SK-N-SH (cell line): ENCODE results near the gene CBLN2. TPM values are rescaled to one million over a fixed set of nuclear protein-coding genes. Genes with fewer than 3 reads are reported as not detected.

Experiments used
- CTCF ChIA-PET: fragments of 300-600, 350-600 bp; formaldehyde crosslinking; extraction: SDS; loops from one replicate; lab custom pipeline; 2021; lab: Yijun Ruan, JAX
- POLR2A ChIA-PET: fragments of 350-600 bp; sonication (Branson Sonifier 250); formaldehyde crosslinking; extraction: SDS; loops from one replicate; lab custom pipeline; 2020; ENCODE audit warnings: antibody characterized with exemption, inconsistent platforms; lab: Yijun Ruan, JAX
- DNase-seq: peaks from one replicate; pipeline ENCODE4 v3.0.0; 2012
- H2AFZ ChIP-seq: fragments of 200-600 bp; sonication (generic); 2 replicates; pipeline ENCODE4 v1.8.1; 2016; ENCODE audit warnings: antibody characterized with exemption, mild to moderate bottlenecking, low read depth
- H3F3A ChIP-seq: fragments of 200-600 bp; sonication (generic); replicated peaks from 2 replicates; pipeline ENCODE3; 2016; ENCODE audit warnings: antibody characterized with exemption, mild to moderate bottlenecking; ENCODE audit not compliant: insufficient read depth
- H3K27ac ChIP-seq, 2 experiments: fragments of 200-500 bp in 1 of 2; fragments of 200-600 bp in 1 of 2; sonication (Bioruptor generic) in 1 of 2; sonication (generic), shearing (Covaris generic) in 1 of 2; 2 replicates each; pipeline versions ENCODE4 v1.5.1 to v1.6.1; 2014 to 2016; ENCODE audit warnings: low read depth in 2 of 2, inconsistent platforms in 1 of 2, low read length in 1 of 2, mild to moderate bottlenecking in 1 of 2, mixed read lengths in 1 of 2
- H3K27me3 ChIP-seq: fragments of 200-600 bp; sonication (generic), shearing (Covaris generic); 2 replicates; pipeline ENCODE4 v1.6.1; 2016; ENCODE audit warnings: mixed run types; ENCODE audit not compliant: insufficient read depth
- H3K36me3 ChIP-seq, 2 experiments: fragments of 200-500 bp in 1 of 2; fragments of 200-600 bp in 1 of 2; sonication (Bioruptor generic) in 1 of 2; sonication (generic) in 1 of 2; replicated peaks in 1 of 2; 2 replicates each; pipeline versions ENCODE3 to v1.5.1; 2014 to 2016; ENCODE audit warnings: low read length in 1 of 2, mild to moderate bottlenecking in 1 of 2; ENCODE audit not compliant: insufficient read depth in 2 of 2, control insufficient read depth in 1 of 2
- H3K4me1 ChIP-seq, 2 experiments: fragments of 200-500 bp in 1 of 2; fragments of 200-600 bp in 1 of 2; sonication (Bioruptor generic) in 1 of 2; sonication (generic), shearing (Covaris generic) in 1 of 2; 2 replicates each; pipeline versions ENCODE4 v1.5.1 to v1.6.1; 2014 to 2016; ENCODE audit warnings: low read depth in 1 of 2, low read length in 1 of 2, mixed run types in 1 of 2; ENCODE audit not compliant: insufficient read depth in 2 of 2, control insufficient read depth in 1 of 2
- H3K4me2 ChIP-seq: fragments of 200-600 bp; sonication (generic), shearing (Covaris generic); 2 replicates; pipeline ENCODE4 v1.6.1; 2017; ENCODE audit warnings: mixed run types
- H3K4me3 ChIP-seq, 2 experiments: fragments of 200-500 bp in 1 of 2; fragments of 200-600 bp in 1 of 2; sonication (Bioruptor generic) in 1 of 2; sonication (generic), shearing (Covaris generic) in 1 of 2; 2 replicates each; pipeline versions ENCODE4 v1.5.1 to v1.8.1; 2014 to 2016; ENCODE audit warnings: low read depth in 2 of 2, inconsistent platforms in 1 of 2, low read length in 1 of 2, mild to moderate bottlenecking in 1 of 2, mixed read lengths in 1 of 2, moderate library complexity in 1 of 2
- H3K79me2 ChIP-seq: fragments of 200-600 bp; sonication (generic); 2 replicates; pipeline ENCODE4 v1.8.1; 2017; ENCODE audit warnings: mild to moderate bottlenecking; ENCODE audit not compliant: insufficient read depth
- H3K9ac ChIP-seq: fragments of 200-600 bp; sonication (generic); 2 replicates; pipeline ENCODE4 v1.6.1; 2017; ENCODE audit warnings: mixed run types
- H3K9me2 ChIP-seq: fragments of 200-600 bp; sonication (generic); 2 replicates; pipeline ENCODE4 v1.6.1; 2017; ENCODE audit warnings: mixed run types
- H3K9me3 ChIP-seq: fragments of 200-600 bp; sonication (generic); 2 replicates; pipeline ENCODE4 v1.6.1; 2017; ENCODE audit warnings: mixed run types, mild to moderate bottlenecking, moderate library complexity
- H4K20me1 ChIP-seq: fragments of 200-600 bp; sonication (generic); 2 replicates; pipeline ENCODE4 v1.6.1; 2017; ENCODE audit warnings: mild to moderate bottlenecking, mixed run types; ENCODE audit not compliant: insufficient read depth
- CHD2 ChIP-seq: fragments of 150-350 bp; IDR thresholded peaks from 2 replicates; pipeline ENCODE4 v1.6.1; 2018; ENCODE audit warnings: low read length; ENCODE audit not compliant: partially characterized antibody
- EZH2phosphoT487 ChIP-seq: fragments of 200-600 bp; sonication (generic); IDR thresholded peaks from 2 replicates; pipeline ENCODE4 v1.6.1; 2017; ENCODE audit warnings: low read depth, mixed run types, mild to moderate bottlenecking, antibody characterized with exemption, moderate library complexity, borderline replicate concordance
- FOXJ3 ChIP-seq: sonication (generic); formaldehyde crosslinking; IDR thresholded peaks from 2 replicates; pipeline ENCODE4 v1.5.1; 2020; ENCODE audit warnings: mild to moderate bottlenecking, missing genetic modification reagents
- FOXM1 ChIP-seq: IDR thresholded peaks from 2 replicates; pipeline ENCODE4 v1.4.0; 2012; ENCODE audit warnings: low read depth, mild to moderate bottlenecking
- GABPA ChIP-seq: IDR thresholded peaks from 2 replicates; pipeline ENCODE4 v1.4.0; 2012; ENCODE audit warnings: low read depth, mild to moderate bottlenecking
- NFIC ChIP-seq: IDR thresholded peaks from 2 replicates; pipeline ENCODE4 v1.4.0; 2012; ENCODE audit warnings: borderline replicate concordance
- NRF1 ChIP-seq: IDR thresholded peaks from 2 replicates; pipeline ENCODE4 v1.6.1; 2012; ENCODE audit warnings: low read depth, mild to moderate bottlenecking, low read length
- RXRA ChIP-seq: IDR thresholded peaks from 2 replicates; pipeline ENCODE4 v1.4.0; 2012; ENCODE audit warnings: low read depth, mild to moderate bottlenecking, borderline replicate concordance
- SMC3 ChIP-seq: IDR thresholded peaks from 2 replicates; pipeline ENCODE4 v1.6.1; 2012; ENCODE audit warnings: low read depth, low read length, improper control_type of control experiment
- TAF1 ChIP-seq: IDR thresholded peaks from 2 replicates; pipeline ENCODE4 v1.6.1; 2012; ENCODE audit warnings: low read depth, mild to moderate bottlenecking, low read length, moderate library complexity, borderline replicate concordance
- TCF12 ChIP-seq: IDR thresholded peaks from 2 replicates; pipeline ENCODE4 v1.4.0; 2012
- TEAD4 ChIP-seq: IDR thresholded peaks from 2 replicates; pipeline ENCODE4 v1.4.0; 2012; ENCODE audit warnings: mild to moderate bottlenecking, borderline replicate concordance; ENCODE audit not compliant: insufficient read depth
- WGBS: methylation state at CpG from one replicate; pipeline ENCODE4 v1.1.6; 2017; ENCODE audit warnings: low lambda C conversion rate; 5-methylcytosine and 5-hydroxymethylcytosine counted together
- polyA plus RNA-seq, 3 experiments: library from polyadenylated mRNA; depleted of rRNA; stranded (reverse); fragments of >200 nt; gene quantifications; 2 replicates each; pipeline ENCODE4 v1.2.3, GENCODE V29; 2012
- TF ChIP-seq, protein P1 (sequence below): IDR thresholded peaks from 2 replicates; pipeline ENCODE4 v1.4.0; 2012; ENCODE audit warnings: low read depth, borderline replicate concordance
- TF ChIP-seq, protein P2 (sequence below): IDR thresholded peaks from 2 replicates; pipeline ENCODE4 v1.4.0; 2012; ENCODE audit warnings: low read depth
- TF ChIP-seq, protein P3 (sequence below): fragments of 200-600 bp; sonication (generic); IDR thresholded peaks from 2 replicates; pipeline ENCODE4 v1.6.1; 2017; ENCODE audit warnings: antibody characterized with exemption, mild to moderate bottlenecking, moderate library complexity
- TF ChIP-seq, protein P4 (sequence below): fragments of 150-350 bp; IDR thresholded peaks from 2 replicates; pipeline ENCODE4 v1.6.1; 2016; ENCODE audit warnings: mild to moderate bottlenecking, low read depth, low read length
- TF ChIP-seq, protein P5 (sequence below): IDR thresholded peaks from 2 replicates; pipeline ENCODE4 v1.4.0; 2012; ENCODE audit warnings: low read depth, borderline replicate concordance

Gene CBLN2
- polyA plus RNA-seq, 1 of the 3 experiments (the other 2 are of a cell fraction), result 0.28 TPM

DNA sequence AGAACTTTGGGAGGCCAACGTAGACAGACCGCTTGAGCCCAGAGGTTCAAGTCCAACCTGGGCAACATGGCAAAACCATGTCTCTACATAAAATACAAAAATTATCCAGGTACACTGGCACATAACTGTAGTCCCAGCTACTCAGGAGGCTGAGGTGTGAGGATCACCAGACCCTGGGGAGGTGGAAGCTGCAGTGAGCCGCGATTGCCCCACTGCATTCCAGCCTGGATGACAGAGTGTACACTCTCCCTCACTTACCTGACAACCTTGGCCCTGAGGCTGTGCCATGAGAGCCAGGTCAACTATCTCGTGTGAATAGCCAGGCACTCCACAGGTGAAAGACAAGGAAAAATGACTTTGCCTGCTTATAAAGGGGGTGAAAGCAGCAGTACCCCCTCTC is 39.3 kb downstream of the CBLN2 start:
- TF ChIP-seq TEAD4, result no peak
- TF ChIP-seq, protein P1, sequence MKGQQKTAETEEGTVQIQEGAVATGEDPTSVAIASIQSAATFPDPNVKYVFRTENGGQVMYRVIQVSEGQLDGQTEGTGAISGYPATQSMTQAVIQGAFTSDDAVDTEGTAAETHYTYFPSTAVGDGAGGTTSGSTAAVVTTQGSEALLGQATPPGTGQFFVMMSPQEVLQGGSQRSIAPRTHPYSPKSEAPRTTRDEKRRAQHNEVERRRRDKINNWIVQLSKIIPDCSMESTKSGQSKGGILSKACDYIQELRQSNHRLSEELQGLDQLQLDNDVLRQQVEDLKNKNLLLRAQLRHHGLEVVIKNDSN, result no peak
- TF ChIP-seq CHD2, result no peak
- no peak for TF ChIP-seq NFIC
- no peak for TF ChIP-seq FOXM1
- TF ChIP-seq RXRA, result no peak
- TF ChIP-seq, protein P2, sequence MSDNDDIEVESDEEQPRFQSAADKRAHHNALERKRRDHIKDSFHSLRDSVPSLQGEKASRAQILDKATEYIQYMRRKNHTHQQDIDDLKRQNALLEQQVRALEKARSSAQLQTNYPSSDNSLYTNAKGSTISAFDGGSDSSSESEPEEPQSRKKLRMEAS, result no peak
- no peak for TF ChIP-seq NRF1
- no peak for TF ChIP-seq TAF1
- TF ChIP-seq FOXJ3, result no peak
- TF ChIP-seq, protein P3, sequence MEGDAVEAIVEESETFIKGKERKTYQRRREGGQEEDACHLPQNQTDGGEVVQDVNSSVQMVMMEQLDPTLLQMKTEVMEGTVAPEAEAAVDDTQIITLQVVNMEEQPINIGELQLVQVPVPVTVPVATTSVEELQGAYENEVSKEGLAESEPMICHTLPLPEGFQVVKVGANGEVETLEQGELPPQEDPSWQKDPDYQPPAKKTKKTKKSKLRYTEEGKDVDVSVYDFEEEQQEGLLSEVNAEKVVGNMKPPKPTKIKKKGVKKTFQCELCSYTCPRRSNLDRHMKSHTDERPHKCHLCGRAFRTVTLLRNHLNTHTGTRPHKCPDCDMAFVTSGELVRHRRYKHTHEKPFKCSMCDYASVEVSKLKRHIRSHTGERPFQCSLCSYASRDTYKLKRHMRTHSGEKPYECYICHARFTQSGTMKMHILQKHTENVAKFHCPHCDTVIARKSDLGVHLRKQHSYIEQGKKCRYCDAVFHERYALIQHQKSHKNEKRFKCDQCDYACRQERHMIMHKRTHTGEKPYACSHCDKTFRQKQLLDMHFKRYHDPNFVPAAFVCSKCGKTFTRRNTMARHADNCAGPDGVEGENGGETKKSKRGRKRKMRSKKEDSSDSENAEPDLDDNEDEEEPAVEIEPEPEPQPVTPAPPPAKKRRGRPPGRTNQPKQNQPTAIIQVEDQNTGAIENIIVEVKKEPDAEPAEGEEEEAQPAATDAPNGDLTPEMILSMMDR, result no peak
- Histone ChIP-seq H3K27me3 (no peaks in the 10 kb centered on the region), H4K20me1 (no peaks in the 10 kb centered on the region), H3K36me3 (no peaks in the 10 kb centered on the region), H3K27ac (no peak overlapping the region), H3F3A (no peaks in the 10 kb centered on the region), H3K4me3 (no peak overlapping the region), H3K4me1 (no peaks in the 10 kb centered on the region), H3K9ac (no peak overlapping the region), H3K4me2 (no peak overlapping the region), H2AFZ (no peak overlapping the region), H3K79me2 (no peaks in the 10 kb centered on the region), H3K9me2 (no peaks in the 10 kb centered on the region), H3K9me3 (no peaks in the 10 kb centered on the region)
- 66% methylated on average over 3 of the region's 5 CpGs for WGBS
- ChIA-PET CTCF (no interaction called here), POLR2A (no interaction called here)
- no peak for DNase-seq

DNA sequence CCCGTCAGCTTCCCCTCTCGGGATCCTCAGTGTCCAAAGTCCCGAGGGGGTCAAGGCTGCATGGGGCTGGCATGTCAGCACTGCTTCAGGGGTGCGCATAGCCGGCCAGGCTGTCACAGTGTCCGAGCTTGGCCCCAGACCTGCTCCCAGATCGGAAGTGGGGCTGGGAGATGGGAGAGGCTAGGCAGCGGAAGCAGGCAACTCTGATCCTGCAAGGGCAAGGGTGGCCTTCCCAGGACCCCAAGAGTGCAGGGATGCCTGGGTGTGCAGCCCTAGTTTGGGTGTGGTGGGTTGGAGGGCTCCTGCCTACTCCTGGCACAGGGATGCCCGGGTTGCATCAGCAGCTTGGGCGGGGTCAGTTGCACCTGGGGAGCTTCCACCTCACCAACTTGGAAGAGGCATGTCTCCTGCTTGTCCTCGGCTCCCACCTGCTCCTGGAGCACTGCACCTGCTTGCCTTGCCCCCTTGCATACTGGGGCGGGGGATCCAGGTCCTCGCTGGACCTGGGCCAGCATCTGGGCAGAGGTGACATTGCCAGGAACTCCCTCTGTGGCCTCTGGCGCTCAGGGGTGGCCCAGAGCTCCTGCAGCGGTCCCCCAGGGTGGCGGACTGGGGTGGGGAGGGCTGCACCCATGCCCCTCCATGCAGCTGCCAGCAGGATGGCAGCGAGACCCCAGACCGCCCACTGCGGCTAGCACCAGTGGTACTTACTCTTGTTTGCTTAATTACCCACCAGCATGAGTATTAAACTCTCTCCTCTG is 41.3 kb downstream of the CBLN2 start:
- TF ChIP-seq EZH2phosphoT487 (no peak), TCF12 (no peak), SMC3 (no peak), GABPA (no peak)
- TF ChIP-seq, protein P4, sequence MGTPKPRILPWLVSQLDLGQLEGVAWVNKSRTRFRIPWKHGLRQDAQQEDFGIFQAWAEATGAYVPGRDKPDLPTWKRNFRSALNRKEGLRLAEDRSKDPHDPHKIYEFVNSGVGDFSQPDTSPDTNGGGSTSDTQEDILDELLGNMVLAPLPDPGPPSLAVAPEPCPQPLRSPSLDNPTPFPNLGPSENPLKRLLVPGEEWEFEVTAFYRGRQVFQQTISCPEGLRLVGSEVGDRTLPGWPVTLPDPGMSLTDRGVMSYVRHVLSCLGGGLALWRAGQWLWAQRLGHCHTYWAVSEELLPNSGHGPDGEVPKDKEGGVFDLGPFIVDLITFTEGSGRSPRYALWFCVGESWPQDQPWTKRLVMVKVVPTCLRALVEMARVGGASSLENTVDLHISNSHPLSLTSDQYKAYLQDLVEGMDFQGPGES, result no peak
- TF ChIP-seq, protein P5, sequence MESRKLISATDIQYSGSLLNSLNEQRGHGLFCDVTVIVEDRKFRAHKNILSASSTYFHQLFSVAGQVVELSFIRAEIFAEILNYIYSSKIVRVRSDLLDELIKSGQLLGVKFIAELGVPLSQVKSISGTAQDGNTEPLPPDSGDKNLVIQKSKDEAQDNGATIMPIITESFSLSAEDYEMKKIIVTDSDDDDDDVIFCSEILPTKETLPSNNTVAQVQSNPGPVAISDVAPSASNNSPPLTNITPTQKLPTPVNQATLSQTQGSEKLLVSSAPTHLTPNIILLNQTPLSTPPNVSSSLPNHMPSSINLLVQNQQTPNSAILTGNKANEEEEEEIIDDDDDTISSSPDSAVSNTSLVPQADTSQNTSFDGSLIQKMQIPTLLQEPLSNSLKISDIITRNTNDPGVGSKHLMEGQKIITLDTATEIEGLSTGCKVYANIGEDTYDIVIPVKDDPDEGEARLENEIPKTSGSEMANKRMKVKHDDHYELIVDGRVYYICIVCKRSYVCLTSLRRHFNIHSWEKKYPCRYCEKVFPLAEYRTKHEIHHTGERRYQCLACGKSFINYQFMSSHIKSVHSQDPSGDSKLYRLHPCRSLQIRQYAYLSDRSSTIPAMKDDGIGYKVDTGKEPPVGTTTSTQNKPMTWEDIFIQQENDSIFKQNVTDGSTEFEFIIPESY, result no peak
- TF ChIP-seq, protein P1, result no peak
- TF ChIP-seq, all 33 proteins: peak for 0
- Histone ChIP-seq H4K20me1 (no peaks in the 10 kb centered on the region), H3K9ac (no peak overlapping the region), H3K79me2 (no peaks in the 10 kb centered on the region), H3K36me3 (no peaks in the 10 kb centered on the region), H3K27ac (no peak overlapping the region), H2AFZ (no peak overlapping the region), H3K4me1 (no peaks in the 10 kb centered on the region), H3K9me2 (no peaks in the 10 kb centered on the region), H3K27me3 (no peaks in the 10 kb centered on the region), H3K4me3 (no peak overlapping the region), H3F3A (no peaks in the 10 kb centered on the region), H3K4me2 (no peak overlapping the region), H3K9me3 (no peaks in the 10 kb centered on the region)
- ChIA-PET CTCF (no interaction called here), POLR2A (no interaction called here)
- peak; percentile 10 for DNase-seq
- WGBS, result 73% methylated on average over 8 of the region's 19 CpGs
